H9 (cell line): ENCODE measurements around the gene ARHGAP22. TPM values are rescaled to one million over a fixed set of nuclear protein-coding genes. Genes with fewer than 3 reads are reported as not detected.
A peak's percentile ranks its signal among the peaks of the same experiment; 100 is the strongest.

ENCODE experiments used
- DNase-seq: peaks from one replicate; pipeline ENCODE4 v3.0.0-alpha.2; 2017
- H2AFZ ChIP-seq: one replicate; pipeline ENCODE4 v1.6.1; 2013; ENCODE audit warnings: mild to moderate bottlenecking, low read length, control low read depth, moderate library complexity
- H2AK5ac ChIP-seq: 2 replicates; pipeline ENCODE4 v1.6.1; 2013; ENCODE audit warnings: low read length, control low read depth, mixed read lengths; ENCODE audit not compliant: insufficient read length
- H2BK120ac ChIP-seq: one replicate; pipeline ENCODE4 v1.6.1; 2013; ENCODE audit warnings: low read depth, mild to moderate bottlenecking, low read length, control low read depth, inconsistent platforms; ENCODE audit not compliant: poor library complexity, severe bottlenecking
- H2BK12ac ChIP-seq: 2 replicates; pipeline ENCODE4 v1.6.1; 2013; ENCODE audit warnings: low read length, control low read depth, mixed read lengths, low read depth; ENCODE audit not compliant: insufficient read length
- H2BK15ac ChIP-seq: 2 replicates; pipeline ENCODE4 v1.6.1; 2013; ENCODE audit warnings: low read depth, low read length, control low read depth
- H2BK20ac ChIP-seq: one replicate; pipeline ENCODE4 v1.6.1; 2013; ENCODE audit warnings: low read depth, mild to moderate bottlenecking, low read length, control low read depth, inconsistent platforms; ENCODE audit not compliant: poor library complexity, severe bottlenecking
- H2BK5ac ChIP-seq: 2 replicates; pipeline ENCODE4 v1.6.1; 2013; ENCODE audit warnings: low read length, control low read depth, mixed read lengths; ENCODE audit not compliant: insufficient read length
- H3K14ac ChIP-seq: 2 replicates; pipeline ENCODE4 v1.6.1; 2013; ENCODE audit warnings: low read length, control low read depth; ENCODE audit not compliant: insufficient read depth
- H3K18ac ChIP-seq: 2 replicates; pipeline ENCODE4 v1.6.1; 2013; ENCODE audit warnings: low read depth, mild to moderate bottlenecking, mixed read lengths, low read length, control low read depth; ENCODE audit not compliant: insufficient read length
- H3K23ac ChIP-seq: 2 replicates; pipeline ENCODE4 v1.6.1; 2013; ENCODE audit warnings: low read length, control low read depth, mixed read lengths, low read depth; ENCODE audit not compliant: insufficient read length
- H3K23me2 ChIP-seq: 2 replicates; pipeline ENCODE4 v1.6.1; 2013; ENCODE audit warnings: low read depth, mild to moderate bottlenecking, mixed read lengths, low read length, control low read depth; ENCODE audit not compliant: insufficient read length, poor library complexity, severe bottlenecking
- H3K27ac ChIP-seq: 2 replicates; pipeline ENCODE4 v1.5.1; 2013; ENCODE audit warnings: low read length, control low read depth, mixed read lengths, low read depth; ENCODE audit not compliant: insufficient read length
- H3K27me3 ChIP-seq: 2 replicates; pipeline ENCODE4 v1.6.1; 2013; ENCODE audit warnings: low read length, control low read depth, inconsistent platforms; ENCODE audit not compliant: insufficient read depth
- H3K4ac ChIP-seq: 2 replicates; pipeline ENCODE4 v1.6.1; 2013; ENCODE audit warnings: low read depth, mild to moderate bottlenecking, control low read depth, inconsistent platforms, low read length, moderate library complexity
- H3K4me1 ChIP-seq: 2 replicates; pipeline ENCODE4 v1.6.1; 2013; ENCODE audit warnings: low read length, control low read depth, inconsistent platforms; ENCODE audit not compliant: insufficient read depth
- H3K4me2 ChIP-seq: 2 replicates; pipeline ENCODE4 v1.6.1; 2013; ENCODE audit warnings: low read length, control low read depth, mixed read lengths; ENCODE audit not compliant: insufficient read length, insufficient read depth
- H3K56ac ChIP-seq: 2 replicates; pipeline ENCODE4 v1.6.1; 2013; ENCODE audit warnings: low read depth, mild to moderate bottlenecking, mixed read lengths, low read length, control low read depth; ENCODE audit not compliant: insufficient read length
- H3K79me1 ChIP-seq: 2 replicates; pipeline ENCODE4 v1.6.1; 2013; ENCODE audit warnings: low read depth, mild to moderate bottlenecking, moderate library complexity, low read length, control low read depth, inconsistent platforms; ENCODE audit not compliant: insufficient read depth, poor library complexity, severe bottlenecking
- H3K79me2 ChIP-seq: 2 replicates; pipeline ENCODE4 v1.6.1; 2013; ENCODE audit warnings: low read length, control low read depth, inconsistent platforms; ENCODE audit not compliant: insufficient read depth
- H3K9ac ChIP-seq: 2 replicates; pipeline ENCODE4 v1.6.1; 2013; ENCODE audit warnings: low read length, control low read depth, mixed read lengths; ENCODE audit not compliant: insufficient read length; ENCODE audit errors: extremely low read depth
- H3K9me3 ChIP-seq: one replicate; pipeline ENCODE4 v1.6.1; 2013; ENCODE audit warnings: low read depth, low read length, inconsistent platforms; ENCODE audit not compliant: control insufficient read depth
- H3T11ph ChIP-seq: one replicate; pipeline ENCODE4 v1.6.1; 2013; ENCODE audit warnings: mild to moderate bottlenecking, low read length, control low read depth, inconsistent platforms
- H4K20me1 ChIP-seq: one replicate; pipeline ENCODE4 v1.6.1; 2013; ENCODE audit not compliant: control insufficient read depth, insufficient read length, insufficient read depth
- H4K5ac ChIP-seq: 2 replicates; pipeline ENCODE4 v1.6.1; 2013; ENCODE audit warnings: low read depth, mild to moderate bottlenecking, mixed read lengths, low read length, control low read depth; ENCODE audit not compliant: insufficient read length
- H4K8ac ChIP-seq: replicated peaks from 2 replicates; pipeline ENCODE4 v1.6.1; 2013; ENCODE audit warnings: low read length, control low read depth, mixed read lengths, low read depth; ENCODE audit not compliant: insufficient read length
- H4K91ac ChIP-seq: 2 replicates; pipeline ENCODE4 v1.6.1; 2013; ENCODE audit warnings: low read depth, mild to moderate bottlenecking, moderate library complexity, mixed read lengths, low read length, control low read depth; ENCODE audit not compliant: insufficient read length
- H3K27ac Mint-ChIP-seq, 3 experiments: 2 replicates in 2 of 3; 3 replicates in 1 of 3; pipeline ENCODE4 v1.8.0; 2020 to 2021; ENCODE audit warnings: mixed read lengths in 3 of 3, mild to moderate bottlenecking in 1 of 3, moderate library complexity in 1 of 3
- H3K27me3 Mint-ChIP-seq: 2 replicates; pipeline ENCODE4 v1.8.0; 2021; ENCODE audit warnings: low read depth, mild to moderate bottlenecking, moderate library complexity, mixed read lengths
- H3K36me3 Mint-ChIP-seq, 3 experiments: 2 replicates in 2 of 3; 3 replicates in 1 of 3; pipeline ENCODE4 v1.8.0; 2020 to 2021; ENCODE audit warnings: low read depth in 3 of 3, mixed read lengths in 3 of 3; ENCODE audit not compliant: insufficient read depth in 1 of 3
- H3K4me1 Mint-ChIP-seq, 2 experiments: 2 replicates each; pipeline ENCODE4 v1.8.0; 2020; ENCODE audit warnings: mixed read lengths in 2 of 2
- H3K4me3 Mint-ChIP-seq, 2 experiments: 2 replicates in 1 of 2; 3 replicates in 1 of 2; pipeline ENCODE4 v1.8.0; 2020 to 2021; ENCODE audit warnings: mild to moderate bottlenecking in 2 of 2, mixed read lengths in 2 of 2, moderate library complexity in 1 of 2
- H3K9me3 Mint-ChIP-seq, 2 experiments: 2 replicates in 1 of 2; 3 replicates in 1 of 2; pipeline ENCODE4 v1.8.0; 2020; ENCODE audit warnings: mild to moderate bottlenecking in 2 of 2, mixed read lengths in 2 of 2, moderate library complexity in 1 of 2
- CTCF ChIP-seq: fragments of 200-600 bp; sonication (generic); conservative IDR thresholded peaks from 3 replicates; pipeline ENCODE4 v1.8.0; 2021; ENCODE audit warnings: antibody characterized with exemption, mild to moderate bottlenecking
- WGBS: extraction: QIAGEN DNeasy Blood & Tissue Kit; methylation state at CpG from one replicate; pipeline ENCODE4 v1.1.7; 2013; ENCODE audit warnings: missing lambda C conversion rate, low lambda C conversion rate, mixed read lengths; ENCODE audit not compliant: insufficient read length; ENCODE audit errors: extremely low coverage; 5-methylcytosine and 5-hydroxymethylcytosine counted together
- total RNA-seq: library from RNA; stranded (reverse); gene quantifications from 2 replicates; pipeline ENCODE4 v1.2.1, GENCODE V29; 2021

The ARHGAP22 gene
- total RNA-seq, 1 experiment from 2014 or later: 7.4 TPM

- no peak overlapping the region for H3K4me3 Mint-ChIP-seq
- H2AK5ac ChIP-seq: no peak overlapping the region
- no CpG with 5 or more reads among the region's 7 CpGs for WGBS
- no peak overlapping the region for H2BK15ac ChIP-seq
- H3K4me2 ChIP-seq: no peak overlapping the region
- H3K27ac Mint-ChIP-seq: no peak overlapping the region; a peak in 1 of 7 replicates
- TF ChIP-seq CTCF: no peak
- no peak overlapping the region for H2AFZ ChIP-seq
- H2BK120ac ChIP-seq: no peak overlapping the region
- peaks cover 19% of the 10 kb centered on the region for H3K4me1 ChIP-seq
- H2BK20ac ChIP-seq: no peak overlapping the region
- DNase-seq: peak; percentile 20
- no peaks in the 10 kb centered on the region for H4K20me1 ChIP-seq
- H3K56ac ChIP-seq: no peak overlapping the region
- H3K79me2 ChIP-seq: no peaks in the 10 kb centered on the region
- H3K23ac ChIP-seq: no peak overlapping the region
- no peak overlapping the region for H3K18ac ChIP-seq
- H3K9me3 ChIP-seq: no peaks in the 10 kb centered on the region
- peaks cover 2% of the 10 kb centered on the region for H3K27me3 Mint-ChIP-seq
- H3K36me3 Mint-ChIP-seq: no peaks in the 10 kb centered on the region; a peak in 2 of 7 replicates
- no peaks in the 10 kb centered on the region for H3K23me2 ChIP-seq
- H3K79me1 ChIP-seq: no peaks in the 10 kb centered on the region
- no peak overlapping the region for H3K9ac ChIP-seq
- peaks cover 49 to 54% of the 10 kb centered on the region in 2 experiments for H3K4me1 Mint-ChIP-seq
- H3K27ac ChIP-seq: no peak overlapping the region
- H3K14ac ChIP-seq: peak overlapping the region; percentile 5; the same call in 1 of the 2 replicates
- no peak overlapping the region for H4K91ac ChIP-seq
- H3K9me3 Mint-ChIP-seq: no peaks in the 10 kb centered on the region; a peak in 1 of 5 replicates
- no peak overlapping the region for H4K8ac ChIP-seq
- H3K4ac ChIP-seq: no peak overlapping the region
- H4K5ac ChIP-seq: no peak overlapping the region
- no peak overlapping the region for H3T11ph ChIP-seq
- 0 out of 2 replicates have a peak, but pooled peaks cover 2% of the 10 kb centered on the region for H3K27me3 ChIP-seq
- no peak overlapping the region for H2BK12ac ChIP-seq
- no peak overlapping the region for H2BK5ac ChIP-seq
Measured at GRCh38 chr10:48541144-48541795, 63.6 kb downstream of the ARHGAP22 start.
